Activated effector memory CD4-positive, alpha-beta T cell treated with anti-CD3 and anti-CD28 coated beads, Interleukin-2, amount 50 U/mL, for 16 hours (primary cell): ENCODE measurements around the gene MPPED2.

Source experiments
- DNase-seq: peaks from one replicate; pipeline ENCODE4 v3.0.0-alpha.2; 2020

The MPPED2 gene

DNA sequence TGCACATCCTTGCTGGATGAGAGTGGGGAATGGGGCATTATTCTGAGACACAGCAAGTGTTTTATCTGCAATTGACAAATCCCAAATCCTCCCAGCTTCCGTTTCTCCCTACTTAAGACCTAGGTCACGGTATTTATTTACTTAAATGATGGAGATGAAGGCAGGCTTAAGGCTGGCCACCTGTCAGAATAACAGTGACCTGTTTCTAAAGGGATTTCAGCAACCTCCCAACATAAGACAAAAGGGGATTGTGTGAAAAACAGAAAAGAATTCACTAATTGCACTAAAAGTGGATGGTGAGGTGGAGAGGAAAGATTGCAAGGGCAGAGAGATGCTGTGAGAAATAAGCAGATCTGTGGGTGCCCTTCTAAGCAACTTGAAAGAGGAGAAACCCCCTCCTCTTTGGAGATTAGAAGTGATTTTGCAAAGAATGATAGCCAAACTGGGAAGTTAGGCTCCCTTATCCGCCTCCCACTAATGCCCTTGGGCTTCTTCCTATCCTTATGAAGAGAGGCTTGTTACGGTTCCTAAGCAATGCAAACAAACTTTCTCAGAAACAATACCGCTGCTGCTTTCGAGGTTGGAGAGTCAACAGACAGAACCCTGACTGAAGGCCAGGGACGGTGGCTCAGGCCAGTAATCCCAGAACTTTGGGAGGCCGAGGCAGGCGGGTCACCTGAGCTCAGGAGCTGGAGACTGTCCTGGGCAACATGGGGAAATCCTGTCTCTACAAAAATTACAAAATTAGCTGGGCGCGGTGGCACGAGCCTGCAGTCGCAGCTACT, 179.0 kb downstream of the MPPED2 start:
- DNase-seq: no peak

DNA sequence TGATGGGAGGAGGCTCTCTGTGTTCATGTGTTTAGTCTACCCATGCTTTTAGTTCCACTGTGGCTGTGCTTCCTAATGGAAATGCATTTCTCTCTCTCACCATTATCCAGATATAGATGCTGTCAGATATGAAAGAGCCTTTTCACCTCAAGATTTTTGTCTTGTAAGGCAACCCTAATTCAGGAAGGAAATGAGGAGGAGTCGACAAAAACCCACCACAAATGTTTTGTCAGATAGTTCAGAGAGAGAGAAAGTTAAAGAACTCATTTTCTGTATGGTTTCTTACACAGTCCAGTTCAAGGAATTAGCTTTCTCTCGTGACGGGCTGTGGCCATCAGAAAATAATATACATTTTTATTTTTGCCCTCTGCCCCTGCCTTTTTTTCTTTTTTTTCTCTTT, 180.8 kb downstream of the MPPED2 start:
- no peak for DNase-seq

DNA sequence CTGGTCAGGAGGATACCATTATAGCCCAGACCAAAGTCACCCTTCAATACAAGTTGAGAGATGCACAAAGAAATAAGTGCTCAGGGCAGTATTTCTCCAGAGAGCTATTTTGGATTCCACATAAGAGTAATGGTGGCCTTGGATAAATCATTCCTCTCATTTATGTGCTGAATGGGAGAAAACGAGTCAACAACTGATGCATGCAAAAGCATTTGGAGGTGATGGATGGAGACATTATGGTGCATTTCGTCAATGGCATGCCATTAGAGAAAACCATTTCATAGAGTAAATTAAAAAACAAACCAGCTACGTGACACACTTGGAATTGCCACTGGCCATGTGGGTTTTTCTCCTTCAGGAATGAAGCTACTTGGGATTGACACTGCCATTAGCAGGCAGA, 182.0 kb downstream of the MPPED2 start:
- no peak for DNase-seq

DNA sequence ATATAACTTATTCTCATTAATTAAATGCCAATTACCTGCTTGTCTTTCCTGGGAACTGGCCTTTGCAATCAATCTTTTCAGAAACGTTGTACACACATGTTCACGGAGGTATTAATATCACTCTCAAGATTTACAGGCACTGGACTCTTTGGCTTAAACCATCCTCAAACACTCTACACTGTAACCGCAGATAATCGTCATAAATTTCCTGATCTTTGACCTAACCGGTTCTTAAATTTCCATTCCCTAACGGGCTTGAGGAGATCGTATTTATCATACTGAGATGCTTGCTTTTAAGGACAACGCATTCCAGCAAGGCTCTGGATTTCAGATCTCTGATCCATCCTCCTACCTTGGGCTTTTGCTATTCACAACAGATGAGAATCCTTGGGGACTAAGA, 190.4 kb downstream of the MPPED2 start:
- no peak for DNase-seq

DNA sequence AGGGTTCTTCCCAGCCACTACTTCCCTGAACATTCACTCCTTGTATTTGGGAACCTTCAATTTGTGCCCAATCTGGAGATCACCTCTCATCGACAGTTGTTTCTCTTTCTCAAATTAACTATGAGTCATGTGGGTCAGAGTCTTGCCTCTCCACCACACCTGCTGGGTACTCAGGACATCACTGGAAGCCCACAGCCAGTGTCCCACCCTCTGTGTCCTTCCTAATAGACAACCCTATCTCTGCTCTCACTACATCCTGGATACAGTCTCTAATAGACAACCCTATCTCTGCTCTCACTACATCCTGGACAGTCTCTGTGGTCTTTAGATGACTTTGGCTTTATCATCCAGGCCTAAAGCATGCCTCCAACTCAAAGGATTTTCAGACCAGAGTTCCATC, 193.1 kb downstream of the MPPED2 start:
- DNase-seq: no peak

DNA sequence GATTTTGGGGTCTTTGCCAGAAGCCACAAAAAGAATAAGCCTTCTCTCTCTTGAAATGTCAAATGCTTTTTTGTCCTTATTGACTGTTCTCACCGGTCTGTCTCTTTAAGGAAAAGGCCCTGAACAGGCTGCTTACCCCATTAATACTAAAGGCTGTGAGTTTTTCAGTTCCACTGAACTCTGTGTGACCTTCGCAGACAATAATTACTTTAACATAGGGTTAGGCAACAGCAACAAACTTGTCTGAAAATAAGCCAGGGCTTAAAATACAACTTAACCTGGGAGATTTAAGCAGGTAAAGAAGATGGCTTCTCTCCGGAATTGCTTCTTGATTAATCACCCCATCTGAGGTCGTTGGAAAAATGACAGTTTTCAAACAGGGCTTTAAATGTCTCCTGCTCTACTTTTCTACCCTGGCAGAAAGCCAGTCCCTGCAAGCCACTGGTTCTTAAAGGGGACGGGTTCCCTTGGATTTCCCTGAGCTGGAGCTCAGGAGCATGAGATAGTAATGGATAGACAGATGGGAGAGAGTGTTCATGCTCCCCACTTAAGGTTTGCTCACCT, 193.8 kb downstream of the MPPED2 start:
- DNase-seq: no peak

DNA sequence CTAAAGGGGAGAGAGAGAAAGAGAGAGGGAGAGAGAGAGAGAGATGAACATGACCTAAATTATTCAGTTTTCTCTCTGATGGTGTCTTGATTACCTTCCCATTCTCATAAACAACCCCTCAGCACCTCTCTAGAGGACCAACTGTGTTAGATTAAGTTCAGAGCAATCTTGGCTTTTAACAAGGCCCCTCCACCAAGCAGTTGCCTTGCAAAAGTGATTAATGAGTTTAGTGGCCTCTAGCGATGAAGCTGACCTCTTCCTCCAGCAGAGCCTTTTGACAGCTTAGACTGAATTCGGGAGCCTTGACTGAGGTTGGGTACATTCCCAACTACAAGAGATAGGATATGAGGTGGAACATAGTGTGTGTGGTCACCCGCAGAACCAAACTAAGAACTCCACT, 197.2 kb downstream of the MPPED2 start:
- no peak for DNase-seq

DNA sequence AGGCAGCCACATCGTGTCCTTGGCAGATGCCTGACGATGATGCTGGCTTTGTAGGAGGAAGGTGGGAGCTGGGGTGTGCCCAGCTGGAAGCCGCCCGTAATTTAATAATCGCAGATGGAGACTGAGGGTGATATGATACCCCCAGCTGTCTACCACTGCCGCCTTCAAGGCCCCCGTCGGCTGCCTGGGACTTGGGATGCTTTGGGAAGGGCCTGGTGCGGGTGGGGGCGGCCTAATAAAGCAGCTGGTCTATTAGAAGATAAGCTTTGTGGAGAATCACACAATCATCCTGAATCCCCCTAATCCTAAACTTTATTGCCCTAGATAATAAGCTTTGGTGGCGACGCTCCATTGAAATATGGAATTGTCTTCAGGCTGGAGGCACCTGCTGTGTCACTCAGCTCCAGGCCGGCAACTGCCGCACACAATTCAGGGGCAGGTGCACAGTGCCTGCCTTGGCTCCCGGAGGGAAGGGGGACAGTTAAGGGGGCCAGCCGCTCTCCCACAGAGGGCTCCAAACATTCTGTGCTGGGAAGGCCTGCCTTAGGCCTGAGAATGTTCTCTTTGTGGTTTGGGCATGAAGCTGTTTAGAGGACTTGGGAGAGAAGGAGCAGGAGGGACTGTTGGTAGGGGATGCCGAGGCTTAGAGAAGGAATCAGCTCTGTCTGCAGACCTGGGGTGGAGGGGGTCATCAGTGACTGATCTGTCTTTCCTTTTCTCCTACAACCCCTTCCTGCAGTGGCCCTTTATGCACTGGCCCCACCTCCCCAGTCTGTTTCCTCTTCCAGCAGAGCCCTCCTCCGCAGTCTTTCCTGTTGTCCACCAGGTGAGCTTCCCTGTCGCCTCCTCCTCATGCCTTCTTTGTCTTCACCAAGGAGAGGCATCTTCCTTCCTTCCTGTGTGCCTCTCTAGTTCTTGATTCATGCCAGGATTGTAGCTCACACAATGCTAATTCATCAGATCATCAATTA, 198.0 kb downstream of the MPPED2 start:
- no peak for DNase-seq

DNA sequence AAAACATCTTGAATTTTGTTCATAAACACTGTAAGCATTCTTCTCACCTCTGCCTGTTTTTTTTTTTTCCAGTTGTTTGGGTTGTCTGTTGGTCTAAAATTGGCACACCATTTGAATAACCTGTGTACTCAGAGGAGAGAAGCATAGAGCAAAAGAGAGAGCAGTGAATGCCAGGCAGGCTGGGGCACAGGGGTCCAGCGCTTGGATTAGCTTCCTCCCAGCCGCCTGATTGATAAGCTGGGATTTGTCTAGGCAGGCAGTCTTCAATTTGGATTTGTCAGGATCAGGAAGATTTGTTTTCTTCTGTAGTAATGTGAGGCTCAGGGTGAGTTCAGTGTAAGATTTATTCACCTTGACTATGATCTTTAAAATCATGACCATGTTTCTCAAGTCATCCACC, 204.3 kb downstream of the MPPED2 start:
- DNase-seq: no peak

DNA sequence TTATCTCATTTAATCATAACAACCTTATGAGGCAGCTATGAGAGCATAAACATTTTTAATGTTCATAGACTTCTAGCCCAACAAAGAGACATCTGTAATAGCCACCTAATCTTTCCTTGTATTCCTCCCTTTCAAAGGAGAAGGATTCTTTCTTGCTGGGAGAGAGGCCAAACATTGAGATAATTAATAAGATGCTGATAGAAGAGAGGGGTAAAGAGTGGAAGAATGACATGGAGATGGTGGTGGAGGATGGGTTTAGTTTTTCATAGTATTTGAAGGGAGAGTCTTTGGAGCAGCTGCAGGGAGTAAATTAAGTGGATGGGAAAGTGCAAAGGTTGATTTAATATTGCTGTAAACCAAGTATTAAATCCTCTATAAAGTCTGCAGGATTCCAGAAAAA, 205.3 kb downstream of the MPPED2 start:
- no peak for DNase-seq

DNA sequence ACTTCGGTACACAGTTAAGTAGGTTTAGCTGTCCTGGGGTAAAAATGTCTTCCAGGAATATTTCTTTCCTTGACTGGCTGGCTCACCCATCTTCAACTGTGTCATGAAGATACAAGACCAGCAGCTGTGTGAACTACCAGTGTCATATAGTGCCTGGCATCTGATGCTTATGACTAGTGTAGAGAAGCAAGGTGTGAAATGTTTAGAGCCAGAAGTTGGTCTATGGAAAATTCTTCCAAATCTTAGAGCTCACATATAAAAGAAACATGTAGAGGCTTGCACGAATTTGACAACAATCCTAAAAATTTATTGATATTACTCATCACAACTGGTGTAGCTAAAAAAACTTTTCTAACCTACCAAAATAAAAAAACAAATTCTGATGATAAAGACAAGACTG, 208.8 kb downstream of the MPPED2 start:
- no peak for DNase-seq

DNA sequence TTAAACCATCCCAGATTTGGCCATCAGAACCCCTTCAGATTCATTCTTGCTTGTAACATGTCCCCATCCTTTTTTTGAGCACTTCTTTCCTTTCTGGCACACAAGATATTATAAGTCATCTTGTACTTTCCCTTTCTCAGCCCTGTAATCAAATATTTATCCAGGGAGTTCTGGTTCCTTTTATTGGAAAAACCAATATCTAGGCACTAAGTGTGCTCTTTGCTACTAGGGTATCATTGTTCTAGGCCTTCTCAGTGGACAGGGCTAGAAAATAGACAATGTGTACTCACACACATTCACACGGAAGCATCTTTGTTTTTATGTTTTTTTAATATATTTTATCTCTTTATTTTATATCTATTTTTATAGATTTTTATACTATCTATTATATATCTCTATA, 216.0 kb downstream of the MPPED2 start:
- no peak for DNase-seq

DNA sequence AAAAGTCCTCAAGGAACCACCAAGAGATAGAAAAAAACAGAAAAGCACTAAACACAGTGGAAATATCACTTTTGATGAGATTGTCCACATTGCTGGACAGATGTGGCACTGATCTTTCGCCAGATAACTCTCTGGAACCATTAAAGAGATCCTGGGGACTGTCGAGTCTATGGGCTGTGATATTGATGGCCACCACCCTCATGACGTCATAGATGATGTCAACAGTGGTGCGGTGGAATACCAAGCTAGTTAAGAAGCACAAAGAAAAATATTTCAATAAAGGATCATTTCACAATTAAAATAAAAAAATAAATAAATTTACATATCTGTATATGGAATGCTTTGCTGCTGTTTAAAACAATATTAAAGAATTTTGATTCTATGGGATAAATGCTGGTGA, 217.8 kb downstream of the MPPED2 start:
- no peak for DNase-seq

DNA sequence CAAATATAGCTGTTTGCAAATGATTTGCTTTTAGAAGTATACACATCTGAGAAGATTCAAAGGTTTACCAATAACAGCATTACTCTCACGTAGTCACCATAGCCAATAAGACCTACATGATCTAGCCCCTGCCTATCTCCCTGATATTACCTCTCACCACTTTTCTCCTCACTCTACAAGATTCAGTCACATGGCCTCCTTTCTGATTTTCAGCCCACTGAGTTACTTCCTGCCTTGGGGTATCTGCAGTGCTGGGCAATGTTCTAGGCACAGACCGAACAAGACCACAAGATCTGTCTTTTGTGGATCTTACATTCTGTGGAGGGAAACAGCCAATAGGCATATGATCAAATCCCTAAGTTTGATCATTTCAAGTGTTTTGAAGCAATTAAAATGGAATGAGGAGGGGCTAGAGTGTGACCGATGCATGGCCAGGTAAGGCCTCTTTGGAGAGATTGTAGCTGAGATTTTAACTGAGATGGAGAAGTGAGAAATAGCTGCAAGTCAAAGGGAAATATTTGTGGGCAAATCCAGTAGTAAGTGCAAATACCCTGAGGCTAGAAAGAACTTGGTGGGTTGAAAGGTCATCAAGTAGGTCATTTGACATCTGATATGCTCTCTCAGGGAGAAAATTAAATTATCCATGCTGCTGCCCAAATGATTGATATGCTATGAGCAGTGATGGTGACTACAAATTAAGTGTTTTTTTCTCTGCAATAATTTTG, 220.2 kb downstream of the MPPED2 start:
- no peak for DNase-seq

DNA sequence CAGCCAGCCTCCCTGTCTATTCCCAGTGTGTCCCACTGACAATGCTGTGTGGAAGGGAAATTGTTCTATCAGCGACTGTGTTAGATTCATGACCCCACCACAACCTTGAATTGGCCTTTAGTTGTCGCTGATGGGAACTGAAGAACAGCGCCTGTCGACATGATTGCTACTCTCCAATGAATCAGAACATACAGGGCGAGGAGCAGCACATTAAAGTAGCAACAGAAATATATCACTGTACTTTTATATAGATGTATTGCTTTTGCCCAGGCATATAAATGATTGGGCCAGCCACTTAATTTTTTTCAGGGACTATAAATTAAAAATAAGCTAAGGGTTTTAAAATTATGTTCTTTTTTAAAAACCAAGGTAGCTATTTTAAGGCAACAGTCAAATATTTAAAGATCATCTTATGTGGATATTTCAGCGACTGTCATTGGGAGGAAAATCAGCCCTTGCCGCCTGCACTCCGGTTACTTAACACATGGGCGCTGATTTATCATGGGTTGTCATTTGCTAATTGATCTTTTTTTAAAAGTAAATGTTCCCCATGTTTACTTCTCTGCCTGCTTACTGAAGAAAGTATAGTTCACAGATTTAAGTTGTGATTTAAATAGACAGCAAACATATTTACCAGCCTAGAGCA, 221.2 kb downstream of the MPPED2 start:
- DNase-seq: no peak

DNA sequence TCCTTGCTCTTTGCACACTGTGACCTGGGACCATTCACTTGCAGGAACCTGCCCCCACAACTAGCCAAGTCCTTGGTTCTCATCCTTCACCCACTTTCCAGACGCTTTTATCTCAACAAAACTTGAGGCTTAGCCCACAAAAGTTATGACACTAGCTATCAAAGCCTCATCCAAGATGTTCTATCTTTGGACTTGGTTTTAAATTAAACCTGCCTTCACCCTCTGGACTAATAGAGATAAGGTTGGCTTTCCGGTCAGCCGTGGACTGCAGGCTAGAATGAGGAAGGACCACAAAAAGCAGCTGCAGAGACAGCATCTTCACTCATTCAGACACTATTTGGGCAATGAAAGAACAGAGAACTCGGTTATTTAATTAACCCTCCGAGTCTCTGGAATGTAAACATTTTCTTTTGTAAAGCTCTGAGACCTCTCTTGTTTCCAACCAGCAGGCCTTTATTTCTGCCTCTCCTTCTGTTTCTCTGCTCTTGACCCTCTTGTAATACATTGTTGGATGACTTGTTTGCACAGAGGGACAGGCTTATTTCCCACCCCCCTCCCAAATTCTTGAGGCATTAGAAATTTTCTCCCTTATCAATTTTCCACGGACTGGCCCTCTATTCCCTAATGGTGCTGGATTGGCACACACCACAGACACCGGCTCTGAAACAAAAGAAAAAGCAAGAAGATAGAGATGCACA, 221.9 kb downstream of the MPPED2 start:
- no peak for DNase-seq

DNA sequence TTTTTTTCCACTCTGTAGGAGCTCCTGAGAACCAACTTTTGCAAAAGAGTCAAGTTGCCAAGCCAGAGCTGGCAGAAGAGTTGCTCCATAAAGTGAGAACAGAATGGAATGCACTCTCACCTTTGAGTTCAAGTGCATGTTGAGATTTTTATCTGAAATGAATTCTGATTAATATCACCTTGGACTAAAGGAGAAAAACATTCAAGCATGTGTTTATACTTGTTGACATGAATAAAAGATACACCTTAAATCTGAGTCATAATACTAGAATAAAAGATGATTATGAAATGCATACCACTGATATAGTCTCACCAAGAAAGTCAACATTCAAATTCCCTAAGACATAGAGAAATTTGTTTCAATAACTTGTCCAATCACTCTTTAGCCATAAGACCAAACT, 225.4 kb downstream of the MPPED2 start:
- DNase-seq: no peak
